HL-60/S4 treated with retinoic acid at 250 ng/mL for 4 days and 3 days (cell line): ENCODE results near the gene GNG7.
"Not testable (repeated sequence)": the region's sequence is repeated elsewhere in the genome, so short reads cannot be mapped to it uniquely, and the experiment has no call there.

Experiments
- in situ Hi-C: fragments of 300-500 bp; cut with MboI; formaldehyde crosslinking; loops from 2 replicates; pipeline ENCODE4 v1.7.0; 2022; ENCODE audit warnings: low sequenced_read_pairs

GNG7 gene

GRCh38 chr19:2678044-2678671 is 24.3 kb downstream of the GNG7 start:
- in situ Hi-C loops: no loop called here

GRCh38 chr19:2676823-2677222 is 25.7 kb downstream of the GNG7 start:
- in situ Hi-C loops: no loop called here

GRCh38 chr19:2675892-2676291 is 26.6 kb downstream of the GNG7 start:
- in situ Hi-C loops: no loop called here

- in situ Hi-C loops: no loop called here
These were observed 32.3 kb downstream of the GNG7 start for GRCh38 chr19:2670217-2670616.

- in situ Hi-C loops: no loop called here
These were observed 34.2 kb downstream of the GNG7 start for GRCh38 chr19:2668175-2668763.

- in situ Hi-C loops: not testable (repeated sequence)
These were observed 35.1 kb downstream of the GNG7 start for GRCh38 chr19:2667349-2667748.

- in situ Hi-C loops: no loop called here
These were observed 36.0 kb downstream of the GNG7 start for GRCh38 chr19:2666344-2666994.

GRCh38 chr19:2665103-2665502 is 37.4 kb downstream of the GNG7 start:
- in situ Hi-C loops: no loop called here

GRCh38 chr19:2663920-2664571 is 38.4 kb downstream of the GNG7 start:
- in situ Hi-C loops: no loop called here

GRCh38 chr19:2661615-2662014 is 40.9 kb downstream of the GNG7 start:
- in situ Hi-C loops: no loop called here

GRCh38 chr19:2659856-2660432 is 42.5 kb downstream of the GNG7 start:
- in situ Hi-C loops: no loop called here

GRCh38 chr19:2656533-2656932 is 46.0 kb downstream of the GNG7 start:
- in situ Hi-C loops: no loop called here

- in situ Hi-C loops: loop anchor here (5.0 kb wide), 1 partner anchor 93 kb away; no protein-coding TSS in a partner anchor
These were observed 48.5 kb downstream of the GNG7 start for GRCh38 chr19:2653710-2654707.

- in situ Hi-C loops: loop anchor here (5.0 kb wide), 1 partner anchor 94 kb away; no protein-coding TSS in a partner anchor
These were observed 49.3 kb downstream of the GNG7 start for GRCh38 chr19:2653218-2653617.

- in situ Hi-C loops: loop anchor here (5.0 kb wide), 1 partner anchor 95 kb away; no protein-coding TSS in a partner anchor
These were observed 49.9 kb downstream of the GNG7 start for GRCh38 chr19:2652504-2653099.

GRCh38 chr19:2651002-2651733 is 51.3 kb downstream of the GNG7 start:
- in situ Hi-C loops: loop anchor here (5.0 kb wide), 1 partner anchor 96 kb away; no protein-coding TSS in a partner anchor

GRCh38 chr19:2650515-2650914 is 52.0 kb downstream of the GNG7 start:
- in situ Hi-C loops: loop anchor here (5.0 kb wide), 1 partner anchor 97 kb away; no protein-coding TSS in a partner anchor

- in situ Hi-C loops: no loop called here
These were observed 54.0 kb downstream of the GNG7 start for GRCh38 chr19:2648528-2648937.

GRCh38 chr19:2648099-2648498 is 54.4 kb downstream of the GNG7 start:
- in situ Hi-C loops: no loop called here
